ENCODE results near the gene RASSF8.
"Not testable (repeated sequence)": the region's sequence is repeated elsewhere in the genome, so short reads cannot be mapped to it uniquely, and the experiment has no call there.

Gene RASSF8

GRCh38 chr12:26054383-26054782 lies 95.9 kb downstream of the RASSF8 start:
- Histone ChIP-seq H3K27me3 (ENCODE audit: control insufficient read depth, low read length) (peaks cover 19% of the 10 kb centered on the region), H3K79me2 (ENCODE audit: control insufficient read depth, low read length) (no peaks in the 10 kb centered on the region), H3K9me2 (replicated peaks; ENCODE audit: control insufficient read depth, low read length) (no peaks in the 10 kb centered on the region), H3F3A (ENCODE audit: control insufficient read depth, insufficient read depth) (no peaks in the 10 kb centered on the region), H3K4me3 (ENCODE audit: low read length) (no peak overlapping the region), H3K27ac (ENCODE audit: low read depth, low read length) (no peak overlapping the region), H3K36me3 (ENCODE audit: control insufficient read depth, low read length) (no peaks in the 10 kb centered on the region), H3K4me1 (ENCODE audit: control insufficient read depth, low read length) (no peaks in the 10 kb centered on the region), H4K20me1 (ENCODE audit: control insufficient read depth, insufficient read depth, low read depth, low read length) (no peaks in the 10 kb centered on the region), H3K9me3 (ENCODE audit: control insufficient read depth, insufficient read depth, low read length) (no peaks in the 10 kb centered on the region), H3K4me2 (ENCODE audit: low read length) (no peak overlapping the region)
- TF ChIP-seq CTCF (IDR thresholded peaks at IDR 0.05; ENCODE audit: low read depth, low read length, poor library complexity, severe bottlenecking) (no peak), EZH2phosphoT487 (IDR thresholded peaks at IDR 0.05; ENCODE audit: borderline replicate concordance, low read length) (no peak)

- Histone ChIP-seq H4K20me1 (ENCODE audit: control insufficient read depth, insufficient read depth, low read depth, low read length) (no peaks in the 10 kb centered on the region), H3K4me2 (ENCODE audit: low read length) (no peak overlapping the region), H3K27me3 (ENCODE audit: control insufficient read depth, low read length) (peaks cover 19% of the 10 kb centered on the region), H3K4me3 (ENCODE audit: low read length) (no peak overlapping the region), H3K36me3 (ENCODE audit: control insufficient read depth, low read length) (no peaks in the 10 kb centered on the region), H3K27ac (ENCODE audit: low read depth, low read length) (no peak overlapping the region), H3K4me1 (ENCODE audit: control insufficient read depth, low read length) (no peaks in the 10 kb centered on the region), H3K79me2 (ENCODE audit: control insufficient read depth, low read length) (no peaks in the 10 kb centered on the region), H3K9me3 (ENCODE audit: control insufficient read depth, insufficient read depth, low read length) (no peaks in the 10 kb centered on the region), H3K9me2 (replicated peaks; ENCODE audit: control insufficient read depth, low read length) (no peaks in the 10 kb centered on the region), H3F3A (ENCODE audit: control insufficient read depth, insufficient read depth) (no peaks in the 10 kb centered on the region)
- no peak for TF ChIP-seq CTCF (IDR thresholded peaks at IDR 0.05; ENCODE audit: low read depth, low read length, poor library complexity, severe bottlenecking)
Observed at GRCh38 chr12:26055087-26055486, 96.6 kb downstream of the RASSF8 start.

- Histone ChIP-seq H3K9me3 (ENCODE audit: control insufficient read depth, insufficient read depth, low read length) (no peaks in the 10 kb centered on the region), H3K4me2 (ENCODE audit: low read length) (no peak overlapping the region), H3K36me3 (ENCODE audit: control insufficient read depth, low read length) (no peaks in the 10 kb centered on the region), H3K4me3 (ENCODE audit: low read length) (no peak overlapping the region), H3K79me2 (ENCODE audit: control insufficient read depth, low read length) (no peaks in the 10 kb centered on the region), H3K27me3 (ENCODE audit: control insufficient read depth, low read length) (peaks cover 18% of the 10 kb centered on the region), H3F3A (ENCODE audit: control insufficient read depth, insufficient read depth) (no peaks in the 10 kb centered on the region), H3K4me1 (ENCODE audit: control insufficient read depth, low read length) (no peaks in the 10 kb centered on the region), H3K27ac (ENCODE audit: low read depth, low read length) (no peak overlapping the region), H3K9me2 (replicated peaks; ENCODE audit: control insufficient read depth, low read length) (no peaks in the 10 kb centered on the region), H4K20me1 (ENCODE audit: control insufficient read depth, insufficient read depth, low read depth, low read length) (no peaks in the 10 kb centered on the region)
- TF ChIP-seq EZH2phosphoT487 (IDR thresholded peaks at IDR 0.05; ENCODE audit: borderline replicate concordance, low read length) = no peak
- TF ChIP-seq CTCF (IDR thresholded peaks at IDR 0.05; ENCODE audit: low read depth, low read length, poor library complexity, severe bottlenecking) = no peak
Observed at GRCh38 chr12:26056335-26056734, 97.9 kb downstream of the RASSF8 start.

- H3K27me3 ChIP-seq (ENCODE audit: control insufficient read depth, low read length) = peaks cover 13% of the 10 kb centered on the region
- not testable (repeated sequence) for H4K20me1 ChIP-seq (ENCODE audit: control insufficient read depth, insufficient read depth, low read depth, low read length); H3K9me3 ChIP-seq (ENCODE audit: control insufficient read depth, insufficient read depth, low read length); H3K79me2 ChIP-seq (ENCODE audit: control insufficient read depth, low read length); H3K4me1 ChIP-seq (ENCODE audit: control insufficient read depth, low read length); H3K4me3 ChIP-seq (ENCODE audit: low read length); H3K4me2 ChIP-seq (ENCODE audit: low read length); H3K27ac ChIP-seq (ENCODE audit: low read depth, low read length); H3F3A ChIP-seq (ENCODE audit: control insufficient read depth, insufficient read depth); H3K36me3 ChIP-seq (ENCODE audit: control insufficient read depth, low read length); H3K9me2 ChIP-seq (replicated peaks; ENCODE audit: control insufficient read depth, low read length)
Observed at GRCh38 chr12:26057271-26057670, 98.8 kb downstream of the RASSF8 start.

Data from DOHH2 (cell line).